ENCODE data around the gene CMPK1.

GRCh38 chr1:47331875-47332274, 1.7 kb upstream of the CMPK1 start:
- TF ChIP-seq CTCF (conservative IDR thresholded peaks at IDR 0.05 in 1 of 2, IDR thresholded peaks at IDR 0.05 in 1 of 2; ENCODE audit: low read depth in 1 of 2, low read length in 2 of 2) (no peak), EZH2 (IDR thresholded peaks at IDR 0.05; ENCODE audit: low read length, missing control alignments) (no peak)
